ENCODE measurements around the gene NCR3LG1.

DNA sequence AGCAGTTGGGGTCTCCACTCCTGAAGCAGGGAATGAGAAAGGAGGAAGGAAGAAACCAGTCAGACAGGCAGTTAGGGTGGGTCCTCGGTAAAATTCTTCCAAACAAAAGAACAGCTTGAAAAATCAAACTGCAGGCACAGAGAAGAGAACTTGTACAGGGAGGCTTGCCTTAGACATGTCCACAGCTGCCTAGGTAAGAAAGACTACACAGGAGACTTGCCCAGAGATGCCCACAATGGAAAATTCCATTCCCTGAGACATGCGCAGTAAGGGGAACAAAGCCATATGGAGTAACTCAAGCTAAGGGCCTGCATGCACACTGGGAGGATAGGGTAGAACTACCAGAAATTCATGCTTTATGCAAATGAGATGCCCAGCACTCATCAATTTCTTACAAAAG lies 27.1 kb downstream of the NCR3LG1 start:
- TF ChIP-seq GATA3 (IDR thresholded peaks at IDR 0.05; ENCODE audit: low read depth, low read length) (no peak), GATA2 (IDR thresholded peaks at IDR 0.05; ENCODE audit: low read depth, low read length) (no peak)

Measured in SH-SY5Y (cell line).